Kidney capillary endothelial cell (primary cell): ENCODE measurements around the gene PNMA1.

ENCODE experiments used
- DNase-seq: peaks from one replicate; pipeline ENCODE4 v3.0.0-alpha.2; 2018; ENCODE audit warnings: low spot score

The PNMA1 gene

GRCh38 chr14:73736842-73737241 is 22.7 kb upstream of the PNMA1 start:
- DNase-seq: no peak

GRCh38 chr14:73732006-73732405 is 17.8 kb upstream of the PNMA1 start:
- no peak for DNase-seq

- no peak for DNase-seq
These were observed 16.9 kb upstream of the PNMA1 start for GRCh38 chr14:73731111-73731510.

- no peak for DNase-seq
These were observed 15.5 kb upstream of the PNMA1 start for GRCh38 chr14:73729556-73730265.

- DNase-seq: peak; percentile 95
These were observed 14.6 kb upstream of the PNMA1 start for GRCh38 chr14:73728717-73729330.

GRCh38 chr14:73727166-73727565 is 13.0 kb upstream of the PNMA1 start:
- no peak for DNase-seq

- DNase-seq: no peak
These were observed 12.1 kb upstream of the PNMA1 start for GRCh38 chr14:73726025-73726961.

- no peak for DNase-seq
These were observed 11.2 kb upstream of the PNMA1 start for GRCh38 chr14:73725116-73726024.

GRCh38 chr14:73724696-73725095 is 10.5 kb upstream of the PNMA1 start:
- DNase-seq: no peak

GRCh38 chr14:73723797-73724661 is 9.8 kb upstream of the PNMA1 start:
- peak; percentile 95 for DNase-seq

GRCh38 chr14:73723406-73723796 is 9.2 kb upstream of the PNMA1 start:
- DNase-seq: no peak

- DNase-seq: no peak
These were observed 8.4 kb upstream of the PNMA1 start for GRCh38 chr14:73722581-73722980.

- no peak for DNase-seq
These were observed 7.1 kb upstream of the PNMA1 start for GRCh38 chr14:73721101-73721821.

GRCh38 chr14:73720636-73721035 is 6.5 kb upstream of the PNMA1 start:
- DNase-seq: no peak

- no peak for DNase-seq
These were observed 5.6 kb upstream of the PNMA1 start for GRCh38 chr14:73719791-73720190.

GRCh38 chr14:73719361-73719760 is 5.2 kb upstream of the PNMA1 start:
- no peak for DNase-seq

GRCh38 chr14:73718418-73719251 is 4.5 kb upstream of the PNMA1 start:
- DNase-seq: no peak

- DNase-seq: no peak
These were observed 3.7 kb upstream of the PNMA1 start for GRCh38 chr14:73717711-73718417.

- no peak for DNase-seq
These were observed 3.1 kb upstream of the PNMA1 start for GRCh38 chr14:73717266-73717665.
